Measurements from ENCODE around the gene SENP3. TPM values are rescaled to one million over a fixed set of nuclear protein-coding genes. Genes with fewer than 3 reads are reported as not detected.

SENP3 gene
- total and polyA plus RNA-seq, 4 donors, result 4.9 to 29.2 (median 19.7) TPM

GRCh38 chr17:7582396-7583252, 20.9 kb downstream of the SENP3 start:
- Histone ChIP-seq H3K27ac (ENCODE audit: low read depth in 1 of 2, low read length in 2 of 2) (peak overlapping the region; percentile 94 to 95), H3K9me3 (ENCODE audit: control insufficient read depth in 4 of 4, low read length in 3 of 4) (no peaks in the 10 kb centered on the region), H3K36me3 (ENCODE audit: control insufficient read depth in 4 of 4, insufficient read depth in 3 of 4, low read depth in 1 of 4, low read length in 3 of 4) (peaks cover 10 to 13% (median 10%) of the 10 kb centered on the region in 4 donors), H3K9ac (ENCODE audit: low read depth in 1 of 2, low read length in 2 of 2) (no peak overlapping the region), H3K4me3 (ENCODE audit: low read depth in 1 of 3, low read length in 3 of 3) (peak overlapping the region; percentile 40 to 84 (median 78)), H3K27me3 (ENCODE audit: control insufficient read depth in 4 of 4, insufficient read depth in 4 of 4, low read length in 3 of 4) (no peaks in the 10 kb centered on the region), H3K4me1 (ENCODE audit: control insufficient read depth in 4 of 4, insufficient read depth in 4 of 4, low read length in 3 of 4) (peaks cover 15 to 56% (median 38%) of the 10 kb centered on the region in 4 donors)
- no peak for TF ChIP-seq TAF1 (conservative IDR thresholded peaks at IDR 0.05)
- TF ChIP-seq ZBTB33 (IDR thresholded peaks at IDR 0.05), result no peak
- no peak for TF ChIP-seq HNF4G (IDR thresholded peaks at IDR 0.05)
- TF ChIP-seq, protein P1, sequence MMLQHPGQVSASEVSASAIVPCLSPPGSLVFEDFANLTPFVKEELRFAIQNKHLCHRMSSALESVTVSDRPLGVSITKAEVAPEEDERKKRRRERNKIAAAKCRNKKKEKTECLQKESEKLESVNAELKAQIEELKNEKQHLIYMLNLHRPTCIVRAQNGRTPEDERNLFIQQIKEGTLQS (IDR thresholded peaks at IDR 0.05), result no peak
- TF ChIP-seq FOXA1 (IDR thresholded peaks at IDR 0.05), result no peak
- TF ChIP-seq NR2F2 (IDR thresholded peaks at IDR 0.05), result no peak
- TF ChIP-seq REST (IDR thresholded peaks at IDR 0.05), result no peak
- TF ChIP-seq GABPA (IDR thresholded peaks at IDR 0.05 in 1 of 2, conservative IDR thresholded peaks at IDR 0.05 in 1 of 2), result no peak
- no peak for TF ChIP-seq YY1 (IDR thresholded peaks at IDR 0.05)
- no peak for TF ChIP-seq FOXA2 (IDR thresholded peaks at IDR 0.05)
- no peak for TF ChIP-seq RXRA (IDR thresholded peaks at IDR 0.05)
- TF ChIP-seq MAX (IDR thresholded peaks at IDR 0.05), result no peak
- TF ChIP-seq, protein P2, sequence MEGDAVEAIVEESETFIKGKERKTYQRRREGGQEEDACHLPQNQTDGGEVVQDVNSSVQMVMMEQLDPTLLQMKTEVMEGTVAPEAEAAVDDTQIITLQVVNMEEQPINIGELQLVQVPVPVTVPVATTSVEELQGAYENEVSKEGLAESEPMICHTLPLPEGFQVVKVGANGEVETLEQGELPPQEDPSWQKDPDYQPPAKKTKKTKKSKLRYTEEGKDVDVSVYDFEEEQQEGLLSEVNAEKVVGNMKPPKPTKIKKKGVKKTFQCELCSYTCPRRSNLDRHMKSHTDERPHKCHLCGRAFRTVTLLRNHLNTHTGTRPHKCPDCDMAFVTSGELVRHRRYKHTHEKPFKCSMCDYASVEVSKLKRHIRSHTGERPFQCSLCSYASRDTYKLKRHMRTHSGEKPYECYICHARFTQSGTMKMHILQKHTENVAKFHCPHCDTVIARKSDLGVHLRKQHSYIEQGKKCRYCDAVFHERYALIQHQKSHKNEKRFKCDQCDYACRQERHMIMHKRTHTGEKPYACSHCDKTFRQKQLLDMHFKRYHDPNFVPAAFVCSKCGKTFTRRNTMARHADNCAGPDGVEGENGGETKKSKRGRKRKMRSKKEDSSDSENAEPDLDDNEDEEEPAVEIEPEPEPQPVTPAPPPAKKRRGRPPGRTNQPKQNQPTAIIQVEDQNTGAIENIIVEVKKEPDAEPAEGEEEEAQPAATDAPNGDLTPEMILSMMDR (IDR thresholded peaks at IDR 0.05; ENCODE audit: low read depth, low read length, missing input control), result no peak
- WGBS, result 87% methylated on average over 36 of the region's 36 CpGs
- DNase-seq (ENCODE audit: low spot score), result no peak

All from liver (tissue), 9 donors.